ENCODE data around the gene ANAPC4.

DNA sequence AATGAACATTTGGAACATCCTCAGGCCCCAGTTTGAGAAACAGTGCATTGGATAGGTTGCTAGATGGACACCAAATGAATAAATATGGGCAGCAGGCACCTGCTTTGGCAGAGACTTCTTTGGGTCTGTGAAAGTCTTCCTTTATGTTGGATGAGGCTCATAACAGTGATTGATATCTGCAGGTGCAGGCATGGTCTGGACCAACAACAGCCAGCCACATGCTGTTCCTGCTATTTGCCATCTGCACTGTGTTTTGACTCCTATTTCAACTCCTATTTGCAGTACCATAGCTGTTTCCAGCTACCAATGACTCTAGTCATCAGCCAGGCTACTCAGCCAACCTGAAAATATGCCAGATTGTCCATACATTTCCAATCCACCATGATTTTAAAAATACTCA lies 60.9 kb downstream of the ANAPC4 start:
- TF ChIP-seq, protein P1, sequence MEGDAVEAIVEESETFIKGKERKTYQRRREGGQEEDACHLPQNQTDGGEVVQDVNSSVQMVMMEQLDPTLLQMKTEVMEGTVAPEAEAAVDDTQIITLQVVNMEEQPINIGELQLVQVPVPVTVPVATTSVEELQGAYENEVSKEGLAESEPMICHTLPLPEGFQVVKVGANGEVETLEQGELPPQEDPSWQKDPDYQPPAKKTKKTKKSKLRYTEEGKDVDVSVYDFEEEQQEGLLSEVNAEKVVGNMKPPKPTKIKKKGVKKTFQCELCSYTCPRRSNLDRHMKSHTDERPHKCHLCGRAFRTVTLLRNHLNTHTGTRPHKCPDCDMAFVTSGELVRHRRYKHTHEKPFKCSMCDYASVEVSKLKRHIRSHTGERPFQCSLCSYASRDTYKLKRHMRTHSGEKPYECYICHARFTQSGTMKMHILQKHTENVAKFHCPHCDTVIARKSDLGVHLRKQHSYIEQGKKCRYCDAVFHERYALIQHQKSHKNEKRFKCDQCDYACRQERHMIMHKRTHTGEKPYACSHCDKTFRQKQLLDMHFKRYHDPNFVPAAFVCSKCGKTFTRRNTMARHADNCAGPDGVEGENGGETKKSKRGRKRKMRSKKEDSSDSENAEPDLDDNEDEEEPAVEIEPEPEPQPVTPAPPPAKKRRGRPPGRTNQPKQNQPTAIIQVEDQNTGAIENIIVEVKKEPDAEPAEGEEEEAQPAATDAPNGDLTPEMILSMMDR (IDR thresholded peaks at IDR 0.05) = no peak
- TF ChIP-seq POLR2A (IDR thresholded peaks at IDR 0.05) = no peak
